GM12874 (cell line): ENCODE data around the gene MPLKIP.

Experiments
- CTCF ChIP-seq: IDR thresholded peaks from 2 replicates; pipeline ENCODE4 v1.5.1; 2011; ENCODE audit warnings: low read depth, mild to moderate bottlenecking, control low read depth, low read length, moderate library complexity; ENCODE audit not compliant: insufficient read depth

MPLKIP gene

DNA sequence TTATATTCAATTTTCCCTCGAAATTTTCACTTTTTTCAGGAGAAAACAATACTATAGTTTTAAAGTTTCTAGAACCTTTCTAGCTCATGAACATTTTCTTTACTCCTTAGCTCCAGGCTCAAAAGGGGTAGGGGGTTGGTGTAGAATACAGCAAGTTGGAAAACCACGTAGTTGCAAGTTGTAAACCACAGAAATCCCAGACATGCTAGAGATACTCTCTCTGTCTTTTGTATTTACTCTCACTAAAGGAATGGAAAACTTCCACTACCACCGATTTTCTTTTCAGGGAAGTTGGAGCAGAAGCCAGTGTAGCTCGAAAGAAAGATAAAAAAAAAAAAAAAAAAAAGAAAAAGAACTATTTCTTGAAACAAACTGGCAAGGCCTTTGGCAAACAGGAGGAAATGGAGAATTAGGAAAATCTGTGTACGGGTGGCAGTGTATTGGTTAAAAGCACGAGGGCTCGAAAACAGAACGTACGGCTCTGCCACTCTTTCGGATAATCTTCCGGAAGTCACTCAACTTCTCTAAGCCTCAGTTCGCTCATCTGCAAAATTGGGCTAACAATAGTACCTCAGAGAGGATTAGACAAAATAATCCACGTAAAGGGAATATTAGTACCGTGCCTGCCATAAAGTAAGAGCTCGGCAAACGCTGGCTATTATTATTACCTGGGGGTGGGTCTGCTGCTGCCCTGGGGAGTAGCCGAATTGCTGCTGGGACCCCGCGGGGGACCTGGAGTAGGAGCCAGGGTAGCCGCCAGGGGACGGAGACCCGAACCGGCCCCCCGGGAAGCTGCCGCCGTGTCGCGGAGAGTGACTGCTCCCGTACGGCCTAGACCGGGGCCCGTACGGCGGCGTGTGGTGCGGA, 628 bp downstream of the MPLKIP start:
- TF ChIP-seq CTCF: no peak

DNA sequence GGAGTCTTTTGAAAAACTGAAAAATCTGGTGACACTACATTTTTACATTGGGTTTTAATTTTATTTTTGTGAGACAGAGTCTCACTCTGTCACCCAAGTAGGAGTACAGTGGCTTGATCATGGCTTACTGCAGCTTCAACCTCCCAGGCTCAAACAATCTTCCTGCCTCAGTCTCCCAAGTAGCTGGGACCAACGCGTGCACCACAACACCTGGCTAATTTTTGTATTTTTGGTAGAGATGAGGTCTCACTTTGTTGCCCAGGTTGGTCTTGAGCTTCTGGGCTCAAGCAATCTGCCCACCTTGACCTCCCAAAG, 11.5 kb downstream of the MPLKIP start:
- no peak for TF ChIP-seq CTCF

DNA sequence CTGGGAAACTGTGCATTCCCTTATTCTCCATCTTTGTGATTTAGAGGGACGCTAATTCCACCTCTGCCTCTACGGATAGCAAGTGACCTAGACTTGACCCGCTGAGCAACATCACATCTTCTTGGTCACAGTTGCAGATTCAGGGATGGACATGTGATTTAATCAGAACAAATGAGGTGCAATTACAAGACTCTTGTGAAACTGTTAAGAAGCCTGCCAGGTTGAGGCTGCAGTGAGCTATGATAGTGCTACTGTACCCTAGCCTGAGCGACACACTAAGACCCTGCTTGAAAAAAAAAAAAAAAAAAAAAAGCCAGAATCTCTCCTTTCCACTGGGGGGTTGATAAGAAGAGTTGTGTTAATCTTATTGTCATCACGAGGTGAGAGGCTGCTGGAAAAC, 14.4 kb downstream of the MPLKIP start:
- TF ChIP-seq CTCF: no peak

GRCh38 chr7:40115936-40116335, 18.5 kb downstream of the MPLKIP start:
- no peak for TF ChIP-seq CTCF

DNA sequence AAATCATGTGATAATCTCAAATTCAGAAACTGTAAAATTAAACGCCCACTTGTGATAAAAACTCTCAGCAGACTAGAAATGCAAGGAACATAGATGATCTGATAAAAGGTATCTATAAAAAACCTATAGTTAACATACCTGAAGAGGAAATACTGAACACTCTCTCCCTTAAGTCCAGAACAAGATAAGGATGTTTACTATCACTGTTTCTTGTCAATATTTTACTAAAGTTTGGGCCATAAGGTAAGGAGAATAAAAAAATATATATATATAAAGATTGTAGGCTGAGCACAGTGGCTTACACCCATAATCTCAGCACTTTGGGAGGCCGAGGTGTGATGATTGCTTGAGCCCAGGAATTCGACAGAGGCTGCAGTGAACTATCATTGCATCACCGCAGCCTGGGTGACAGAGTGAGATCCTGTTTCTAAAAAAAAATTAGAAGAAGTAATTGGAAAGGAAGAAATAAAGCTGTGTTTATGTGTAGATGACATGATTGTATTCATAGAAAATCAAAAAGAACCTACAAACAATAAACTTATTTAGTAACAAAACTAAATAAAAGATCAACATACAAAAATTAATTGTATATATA, 28.4 kb downstream of the MPLKIP start:
- no peak for TF ChIP-seq CTCF

GRCh38 chr7:40102897-40103296, 31.5 kb downstream of the MPLKIP start:
- no peak for TF ChIP-seq CTCF

GRCh38 chr7:40101201-40101600, 33.2 kb downstream of the MPLKIP start:
- no peak for TF ChIP-seq CTCF
